ENCODE data around the gene EHBP1.
"Not testable (repeated sequence)": the region's sequence is repeated elsewhere in the genome, so short reads cannot be mapped to it uniquely, and the experiment has no call there.

The EHBP1 gene

GRCh38 chr2:63019686-63020085 lies 314.2 kb downstream of the EHBP1 start:
- DNase-seq (ENCODE audit: low spot score): not testable (repeated sequence)

GRCh38 chr2:63023444-63023843 lies 317.9 kb downstream of the EHBP1 start:
- DNase-seq (ENCODE audit: low spot score): no peak

GRCh38 chr2:63027220-63027619 lies 321.7 kb downstream of the EHBP1 start:
- no peak for DNase-seq (ENCODE audit: low spot score)

GRCh38 chr2:63029058-63029457 lies 323.5 kb downstream of the EHBP1 start:
- DNase-seq (ENCODE audit: low spot score): no peak

GRCh38 chr2:63034526-63034925 lies 329.0 kb downstream of the EHBP1 start:
- no peak for DNase-seq (ENCODE audit: low spot score)

- no peak for DNase-seq (ENCODE audit: low spot score)
Observed at GRCh38 chr2:63035169-63035568, 329.7 kb downstream of the EHBP1 start.

- no peak for DNase-seq (ENCODE audit: low spot score)
Observed at GRCh38 chr2:63035660-63036059, 330.1 kb downstream of the EHBP1 start.

GRCh38 chr2:63038034-63038433 lies 332.5 kb downstream of the EHBP1 start:
- no peak for DNase-seq (ENCODE audit: low spot score)

GRCh38 chr2:63040586-63040985 lies 335.1 kb downstream of the EHBP1 start:
- DNase-seq (ENCODE audit: low spot score): no peak

GRCh38 chr2:63041592-63041991 lies 336.1 kb downstream of the EHBP1 start:
- no peak for DNase-seq (ENCODE audit: low spot score)

- DNase-seq (ENCODE audit: low spot score): no peak
Observed at GRCh38 chr2:63044362-63045327, 339.1 kb downstream of the EHBP1 start.

- DNase-seq (ENCODE audit: low spot score): no peak
Observed at GRCh38 chr2:63046552-63046951, 341.0 kb downstream of the EHBP1 start.

GRCh38 chr2:63046961-63047320 lies 341.4 kb downstream of the EHBP1 start:
- no peak for DNase-seq (ENCODE audit: low spot score)

- DNase-seq (ENCODE audit: low spot score): no peak
Observed at GRCh38 chr2:63047321-63048279, 342.1 kb downstream of the EHBP1 start.

GRCh38 chr2:63048367-63049171 lies 343.1 kb downstream of the EHBP1 start:
- DNase-seq (ENCODE audit: low spot score): peak; percentile 72

GRCh38 chr2:63049211-63049969 lies 343.9 kb downstream of the EHBP1 start:
- DNase-seq (ENCODE audit: low spot score): peak; percentile 70

GRCh38 chr2:63049970-63050333 lies 344.4 kb downstream of the EHBP1 start:
- peak; percentile 71 for DNase-seq (ENCODE audit: low spot score)

- peak; percentile 70 for DNase-seq (ENCODE audit: low spot score)
Observed at GRCh38 chr2:63050334-63051041, 345.0 kb downstream of the EHBP1 start, which contains the start of gene OTX1. OTX1 (plus strand) TSS chr2:63050830; CDS start chr2:63052991, 2,161 bp downstream.

GRCh38 chr2:63051042-63051794 lies 345.7 kb downstream of the EHBP1 start:
- peak; percentile 66 for DNase-seq (ENCODE audit: low spot score)

Data from left forelimb (tissue), 1 donor.